ENCODE results near the gene AVL9. TPM values are rescaled to one million over a fixed set of nuclear protein-coding genes. Genes with fewer than 3 reads are reported as not detected.

The AVL9 gene
- total and polyA plus RNA-seq, 12 donors = 6.3 to 21.7 (median 15.1) TPM

GRCh38 chr7:32507414-32507813 is 12.1 kb downstream of the AVL9 start:
- TF ChIP-seq, protein P1, sequence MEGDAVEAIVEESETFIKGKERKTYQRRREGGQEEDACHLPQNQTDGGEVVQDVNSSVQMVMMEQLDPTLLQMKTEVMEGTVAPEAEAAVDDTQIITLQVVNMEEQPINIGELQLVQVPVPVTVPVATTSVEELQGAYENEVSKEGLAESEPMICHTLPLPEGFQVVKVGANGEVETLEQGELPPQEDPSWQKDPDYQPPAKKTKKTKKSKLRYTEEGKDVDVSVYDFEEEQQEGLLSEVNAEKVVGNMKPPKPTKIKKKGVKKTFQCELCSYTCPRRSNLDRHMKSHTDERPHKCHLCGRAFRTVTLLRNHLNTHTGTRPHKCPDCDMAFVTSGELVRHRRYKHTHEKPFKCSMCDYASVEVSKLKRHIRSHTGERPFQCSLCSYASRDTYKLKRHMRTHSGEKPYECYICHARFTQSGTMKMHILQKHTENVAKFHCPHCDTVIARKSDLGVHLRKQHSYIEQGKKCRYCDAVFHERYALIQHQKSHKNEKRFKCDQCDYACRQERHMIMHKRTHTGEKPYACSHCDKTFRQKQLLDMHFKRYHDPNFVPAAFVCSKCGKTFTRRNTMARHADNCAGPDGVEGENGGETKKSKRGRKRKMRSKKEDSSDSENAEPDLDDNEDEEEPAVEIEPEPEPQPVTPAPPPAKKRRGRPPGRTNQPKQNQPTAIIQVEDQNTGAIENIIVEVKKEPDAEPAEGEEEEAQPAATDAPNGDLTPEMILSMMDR (IDR thresholded peaks at IDR 0.05) = no peak
- Histone ChIP-seq H3K27me3 (no peaks in the 10 kb centered on the region), H3K4me3 (no peak overlapping the region), H3K27ac (no peak overlapping the region), H3K36me3 (no peaks in the 10 kb centered on the region), H3K9me3 (no peaks in the 10 kb centered on the region), H3K4me1 (peaks cover 0 to 32% (median 15%) of the 10 kb centered on the region in 9 donors)
- DNase-seq = no peak
- WGBS, 2 donors = 94 to 95% methylated on average over 6 of the region's 6 CpGs
- intact Hi-C loops (cut with DNase I) = no loop called here
- ATAC-seq = no peak

DNA sequence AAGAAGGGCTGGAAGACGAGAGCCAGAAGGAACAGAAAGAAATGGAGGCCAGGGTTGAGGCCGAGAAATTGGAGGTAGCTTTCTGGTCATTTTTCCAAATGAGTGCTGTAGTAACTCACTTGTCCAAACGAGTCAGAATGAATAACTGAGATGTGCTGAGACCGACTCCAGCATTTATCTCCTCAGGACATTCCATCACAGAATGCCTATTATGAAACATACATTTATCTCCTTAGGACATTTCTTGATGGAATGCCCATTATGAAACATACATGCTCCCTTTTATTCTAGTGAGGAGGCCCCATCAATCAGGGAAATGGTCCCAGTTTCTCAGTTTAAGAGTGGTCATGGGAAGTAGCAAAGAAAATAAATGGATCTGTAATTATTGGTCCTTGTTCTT is 16.5 kb downstream of the AVL9 start:
- Histone ChIP-seq H3K9me3 (peaks cover 0 to 2% (median 0%) of the 10 kb centered on the region in 11 donors), H3K36me3 (no peaks in the 10 kb centered on the region), H3K27ac (no peak overlapping the region), H3K27me3 (no peaks in the 10 kb centered on the region), H3K4me3 (no peak overlapping the region), H3K4me1 (peaks cover 0 to 44% (median 13%) of the 10 kb centered on the region in 9 donors)
- WGBS, 2 donors = 86 to 90% methylated on average over 4 of the region's 4 CpGs
- no peak for DNase-seq
- TF ChIP-seq, protein P1 (IDR thresholded peaks at IDR 0.05) = no peak
- no peak for ATAC-seq
- intact Hi-C loops (cut with DNase I) = no loop called here

- intact Hi-C loops (cut with DNase I) = no loop called here
- TF ChIP-seq, protein P1 (IDR thresholded peaks at IDR 0.05) = no peak
- H3K27me3 ChIP-seq = no peaks in the 10 kb centered on the region
- no peaks in the 10 kb centered on the region for H3K36me3 ChIP-seq
- peaks cover 0 to 16% (median 0%) of the 10 kb centered on the region in 11 donors for H3K9me3 ChIP-seq
- no peak for DNase-seq
- ATAC-seq = no peak
- no peak overlapping the region for H3K4me3 ChIP-seq
- no peak overlapping the region for H3K27ac ChIP-seq
- WGBS, 2 donors = 100% methylated on average over 1 of the region's 1 CpG
- peaks cover 0 to 37% (median 8%) of the 10 kb centered on the region in 9 donors for H3K4me1 ChIP-seq
These were observed 17.9 kb downstream of the AVL9 start for GRCh38 chr7:32513210-32513609.

DNA sequence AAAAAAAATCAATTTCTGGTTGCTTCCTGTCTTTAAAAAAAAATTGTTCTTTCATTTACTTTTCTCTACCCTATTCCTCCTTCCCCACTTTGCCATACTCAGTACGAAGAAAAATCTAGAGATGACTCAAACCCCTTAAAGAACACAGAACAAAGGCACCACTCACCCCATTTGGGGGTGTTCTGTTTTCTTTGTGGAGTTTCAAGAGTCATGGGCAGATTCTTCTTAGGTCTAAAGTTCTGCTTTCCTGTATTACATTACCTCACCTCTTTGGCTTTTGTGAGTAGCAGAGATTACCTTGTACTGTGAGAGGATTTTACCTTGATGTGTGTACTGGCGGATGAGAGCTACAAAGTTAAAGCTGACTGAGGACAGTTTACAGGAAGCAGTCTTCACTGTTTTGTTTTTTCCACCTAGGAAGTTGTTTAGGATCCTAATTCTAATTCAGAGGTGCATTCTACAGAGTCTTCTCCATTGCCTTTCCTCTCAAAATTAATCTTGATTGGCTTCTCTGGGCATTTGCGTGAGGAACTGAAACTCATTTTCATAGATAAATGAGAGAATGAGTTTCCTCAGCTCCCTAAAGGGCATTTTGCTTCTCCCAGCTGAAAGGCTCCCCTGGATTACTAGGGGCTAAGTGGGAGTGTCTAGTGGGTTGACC is 20.7 kb downstream of the AVL9 start:
- WGBS, 2 donors = 84 to 92% methylated on average over 3 of the region's 3 CpGs
- Histone ChIP-seq H3K36me3 (peaks cover 0 to 8% (median 0%) of the 10 kb centered on the region in 9 donors), H3K9me3 (peaks cover 0 to 41% (median 3%) of the 10 kb centered on the region in 11 donors), H3K27me3 (no peaks in the 10 kb centered on the region), H3K4me1 (peaks cover 0 to 37% (median 8%) of the 10 kb centered on the region in 9 donors), H3K4me3 (no peak overlapping the region), H3K27ac (no peak overlapping the region)
- TF ChIP-seq, protein P1 (IDR thresholded peaks at IDR 0.05) = no peak
- DNase-seq = no peak
- intact Hi-C loops (cut with DNase I) = no loop called here
- ATAC-seq = no peak

Measured in heart right ventricle (tissue), 16 donors.